Measurements from ENCODE around the gene ZBTB9. TPM values are rescaled to one million over a fixed set of nuclear protein-coding genes. Genes with fewer than 3 reads are reported as not detected.

The ZBTB9 gene
- total RNA-seq, 1 donor from 2014 or later: 9.6 TPM

DNA sequence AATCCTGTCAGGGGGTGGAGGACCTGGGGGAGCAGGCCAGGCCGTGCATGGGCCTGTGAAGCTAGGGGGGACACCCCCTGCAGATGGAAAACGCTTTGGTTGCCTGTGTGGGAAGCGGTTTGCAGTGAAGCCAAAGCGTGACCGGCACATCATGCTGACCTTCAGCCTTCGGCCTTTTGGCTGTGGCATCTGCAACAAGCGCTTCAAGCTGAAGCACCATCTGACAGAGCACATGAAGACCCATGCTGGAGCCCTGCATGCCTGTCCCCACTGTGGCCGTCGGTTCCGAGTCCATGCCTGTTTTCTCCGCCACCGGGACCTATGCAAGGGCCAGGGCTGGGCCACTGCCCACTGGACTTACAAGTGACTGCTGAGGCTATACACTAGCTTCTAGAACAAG lies 1.8 kb downstream of the ZBTB9 start:
- Mint-ChIP-seq H3K4me3 (peak overlapping the region; percentile 97), H3K27me3 (ENCODE audit: low read depth) (peaks cover 3% of the 10 kb centered on the region), H3K9me3 (peaks cover 6% of the 10 kb centered on the region), H3K4me1 (peaks cover 18% of the 10 kb centered on the region), H3K36me3 (peaks cover 15% of the 10 kb centered on the region), H3K27ac (no peak overlapping the region)
- DNase-seq (ENCODE audit: low spot score in 2 of 2, unreplicated experiment in 2 of 2): no peak
- TF ChIP-seq, protein P1, sequence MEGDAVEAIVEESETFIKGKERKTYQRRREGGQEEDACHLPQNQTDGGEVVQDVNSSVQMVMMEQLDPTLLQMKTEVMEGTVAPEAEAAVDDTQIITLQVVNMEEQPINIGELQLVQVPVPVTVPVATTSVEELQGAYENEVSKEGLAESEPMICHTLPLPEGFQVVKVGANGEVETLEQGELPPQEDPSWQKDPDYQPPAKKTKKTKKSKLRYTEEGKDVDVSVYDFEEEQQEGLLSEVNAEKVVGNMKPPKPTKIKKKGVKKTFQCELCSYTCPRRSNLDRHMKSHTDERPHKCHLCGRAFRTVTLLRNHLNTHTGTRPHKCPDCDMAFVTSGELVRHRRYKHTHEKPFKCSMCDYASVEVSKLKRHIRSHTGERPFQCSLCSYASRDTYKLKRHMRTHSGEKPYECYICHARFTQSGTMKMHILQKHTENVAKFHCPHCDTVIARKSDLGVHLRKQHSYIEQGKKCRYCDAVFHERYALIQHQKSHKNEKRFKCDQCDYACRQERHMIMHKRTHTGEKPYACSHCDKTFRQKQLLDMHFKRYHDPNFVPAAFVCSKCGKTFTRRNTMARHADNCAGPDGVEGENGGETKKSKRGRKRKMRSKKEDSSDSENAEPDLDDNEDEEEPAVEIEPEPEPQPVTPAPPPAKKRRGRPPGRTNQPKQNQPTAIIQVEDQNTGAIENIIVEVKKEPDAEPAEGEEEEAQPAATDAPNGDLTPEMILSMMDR (IDR thresholded peaks at IDR 0.05; ENCODE audit: unreplicated experiment): no peak

DNA sequence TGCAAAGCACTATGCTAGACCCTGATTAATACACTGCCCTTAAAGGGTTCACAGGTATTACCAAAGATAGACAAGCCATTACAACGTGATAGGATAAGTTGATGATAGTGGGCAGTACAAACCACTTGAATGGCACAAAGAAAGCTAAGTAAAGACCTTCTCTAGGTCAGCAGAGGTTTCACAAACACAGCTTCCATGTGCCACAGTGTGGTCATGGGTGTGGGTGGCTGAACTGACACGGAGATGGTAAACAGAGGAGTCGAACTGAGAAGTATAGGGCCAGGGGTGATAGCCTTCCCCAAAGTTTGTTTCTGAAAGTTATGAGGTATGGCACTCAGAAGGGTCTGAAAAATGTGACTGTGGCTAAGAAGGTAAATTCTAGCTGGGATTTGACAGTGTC lies 4.3 kb downstream of the ZBTB9 start:
- no peak overlapping the region for H3K4me3 Mint-ChIP-seq
- no peak overlapping the region for H3K27ac Mint-ChIP-seq
- H3K9me3 Mint-ChIP-seq: peaks cover 6% of the 10 kb centered on the region
- H3K4me1 Mint-ChIP-seq: peaks cover 15% of the 10 kb centered on the region
- no peak for DNase-seq (ENCODE audit: low spot score in 2 of 2, unreplicated experiment in 2 of 2)
- H3K36me3 Mint-ChIP-seq: peaks cover 15% of the 10 kb centered on the region
- peaks cover 14% of the 10 kb centered on the region for H3K27me3 Mint-ChIP-seq (ENCODE audit: low read depth)
- TF ChIP-seq, protein P1 (IDR thresholded peaks at IDR 0.05; ENCODE audit: unreplicated experiment): no peak

DNA sequence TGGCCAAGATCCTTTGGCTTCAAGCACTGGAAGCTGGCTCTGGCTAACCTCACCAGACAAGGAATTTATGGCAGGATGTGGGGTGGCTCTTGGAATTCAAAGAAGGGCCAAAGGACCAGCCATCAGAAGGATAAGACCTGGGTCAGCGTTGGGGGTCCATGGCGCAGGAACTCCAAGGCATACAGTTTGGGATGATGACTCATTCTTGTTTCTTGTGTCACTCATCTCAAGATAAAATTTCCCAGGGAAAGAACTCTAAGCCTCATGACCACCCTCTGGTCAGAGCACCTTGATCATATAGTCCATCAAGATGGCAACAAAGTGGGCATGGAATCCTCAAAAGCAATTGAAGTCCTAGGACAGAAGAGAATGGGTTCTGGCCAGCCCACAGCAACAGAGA lies 4.8 kb downstream of the ZBTB9 start:
- TF ChIP-seq, protein P1 (IDR thresholded peaks at IDR 0.05; ENCODE audit: unreplicated experiment): no peak
- Mint-ChIP-seq H3K36me3 (peaks cover 15% of the 10 kb centered on the region), H3K4me3 (no peak overlapping the region), H3K27me3 (ENCODE audit: low read depth) (peaks cover 15% of the 10 kb centered on the region), H3K4me1 (peaks cover 12% of the 10 kb centered on the region), H3K27ac (no peak overlapping the region), H3K9me3 (peaks cover 6% of the 10 kb centered on the region)
- no peak for DNase-seq (ENCODE audit: low spot score in 2 of 2, unreplicated experiment in 2 of 2)

DNA sequence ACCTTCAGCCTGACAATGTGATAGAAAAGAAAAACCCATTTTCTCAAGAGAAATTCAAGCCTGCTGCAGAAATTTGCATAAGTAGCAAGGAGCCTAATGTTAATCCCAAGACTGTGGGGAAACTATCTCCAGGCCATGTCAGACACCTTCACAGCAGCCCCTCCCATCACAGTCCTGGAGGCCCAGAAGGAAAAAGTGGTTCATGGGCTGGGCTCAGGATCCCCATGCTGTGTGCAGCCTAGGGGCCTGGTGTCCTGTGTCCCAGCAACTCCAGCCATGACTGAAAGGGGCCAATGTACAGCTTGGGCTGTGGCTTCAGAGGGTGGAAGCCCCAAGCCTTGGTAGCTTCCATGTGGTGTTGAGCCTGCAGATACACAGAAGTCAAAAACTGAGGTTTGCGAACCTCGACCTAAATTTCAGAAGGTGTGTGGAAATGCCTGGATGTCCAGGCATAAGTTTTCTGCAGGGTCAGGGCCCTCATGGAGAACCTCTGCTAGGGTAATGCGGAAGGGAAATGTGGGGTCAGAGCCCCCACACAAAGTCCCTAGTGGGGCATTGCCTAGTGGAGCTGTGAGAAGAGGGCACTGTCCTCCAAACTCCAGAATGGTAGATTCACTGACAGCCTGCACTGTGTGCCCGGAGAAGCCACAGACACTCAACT lies 11.8 kb downstream of the ZBTB9 start:
- H3K27ac Mint-ChIP-seq: no peak overlapping the region
- no peaks in the 10 kb centered on the region for H3K36me3 Mint-ChIP-seq
- TF ChIP-seq, protein P1 (IDR thresholded peaks at IDR 0.05; ENCODE audit: unreplicated experiment): no peak
- H3K27me3 Mint-ChIP-seq (ENCODE audit: low read depth): peaks cover 18% of the 10 kb centered on the region
- no peak overlapping the region for H3K4me3 Mint-ChIP-seq
- no peaks in the 10 kb centered on the region for H3K4me1 Mint-ChIP-seq
- no peak for DNase-seq (ENCODE audit: low spot score in 2 of 2, unreplicated experiment in 2 of 2)
- peaks cover 6% of the 10 kb centered on the region for H3K9me3 Mint-ChIP-seq

DNA sequence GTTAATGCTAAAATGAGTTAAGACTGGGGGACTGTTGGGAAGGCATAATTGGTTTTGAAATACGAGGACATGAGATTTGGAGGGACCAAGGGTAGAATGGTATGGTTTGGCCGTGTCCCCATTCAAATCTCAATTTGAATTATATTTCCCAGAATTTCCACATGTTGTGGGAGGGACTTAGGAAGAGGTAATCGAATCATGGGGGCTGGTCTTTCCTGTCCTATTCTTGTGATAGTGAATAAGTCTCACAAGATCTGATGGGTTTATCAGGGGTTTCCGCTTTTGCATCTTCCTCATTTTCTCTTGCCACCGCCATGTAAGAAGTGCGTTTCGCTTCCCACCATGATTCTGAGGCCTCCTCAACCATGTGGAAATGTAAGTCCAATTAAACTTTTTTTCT lies 12.7 kb downstream of the ZBTB9 start:
- no peak overlapping the region for H3K27ac Mint-ChIP-seq
- TF ChIP-seq, protein P1 (IDR thresholded peaks at IDR 0.05; ENCODE audit: unreplicated experiment): no peak
- H3K9me3 Mint-ChIP-seq: peaks cover 6% of the 10 kb centered on the region
- no peak overlapping the region for H3K4me3 Mint-ChIP-seq
- DNase-seq (ENCODE audit: low spot score in 2 of 2, unreplicated experiment in 2 of 2): no peak
- no peaks in the 10 kb centered on the region for H3K4me1 Mint-ChIP-seq
- H3K36me3 Mint-ChIP-seq: no peaks in the 10 kb centered on the region
- H3K27me3 Mint-ChIP-seq (ENCODE audit: low read depth): peaks cover 15% of the 10 kb centered on the region
